DLD1 (cell line): ENCODE measurements around the gene EP300.

Experiments
- in situ Hi-C: cut with HindIII; loops from 2 replicates; pipeline ENCODE4 v1.10.0; 2017; ENCODE audit warnings: low sequenced_read_pairs

The EP300 gene

GRCh38 chr22:41204066-41204465, 111.7 kb downstream of the EP300 start:
- in situ Hi-C loops = no loop called here

GRCh38 chr22:41204992-41205900, 112.9 kb downstream of the EP300 start, which contains the start of gene L3MBTL2:
L3MBTL2 (plus strand) TSS chr22:41205312; CDS start chr22:41205363, 51 bp downstream.
- in situ Hi-C loops = no loop called here

GRCh38 chr22:41206719-41207118, 114.3 kb downstream of the EP300 start:
- in situ Hi-C loops = no loop called here

GRCh38 chr22:41215409-41215808, 123.0 kb downstream of the EP300 start:
- in situ Hi-C loops = no loop called here

- in situ Hi-C loops = no loop called here
Measured at GRCh38 chr22:41215926-41216325, 123.5 kb downstream of the EP300 start.

- in situ Hi-C loops = no loop called here
Measured at GRCh38 chr22:41216984-41217383, 124.6 kb downstream of the EP300 start.

- in situ Hi-C loops = no loop called here
Measured at GRCh38 chr22:41217553-41218157, 125.3 kb downstream of the EP300 start.

GRCh38 chr22:41222846-41223507, 130.6 kb downstream of the EP300 start:
- in situ Hi-C loops = no loop called here

- in situ Hi-C loops = no loop called here
Measured at GRCh38 chr22:41223535-41223934, 131.1 kb downstream of the EP300 start.

GRCh38 chr22:41226723-41227655, 134.6 kb downstream of the EP300 start:
- in situ Hi-C loops = no loop called here

- in situ Hi-C loops = no loop called here
Measured at GRCh38 chr22:41229215-41229614, 136.8 kb downstream of the EP300 start.
